PC-9 (cell line): Measurements from ENCODE around the gene SLC35A2. TPM values are rescaled to one million over a fixed set of nuclear protein-coding genes. Genes with fewer than 3 reads are reported as not detected.

Experiments used
- BruUV-seq: library from RNA; stranded (reverse); fragments of 400-500 nt; replicated peaks from 2 replicates; lab custom pipeline; 2021; lab: Mats Ljungman, UMichigan
- CTCF ChIA-PET: fragments of 300-600 bp; sonication (Branson Sonifier 250); formaldehyde crosslinking; loops from one replicate; lab custom pipeline; 2022; ENCODE audit warnings: antibody characterized with exemption; lab: Charles Lee
- POLR2A ChIA-PET: fragments of 300-600 bp; sonication (Branson Sonifier 250); formaldehyde crosslinking; loops from one replicate; lab custom pipeline; 2022; ENCODE audit warnings: antibody characterized with exemption; ENCODE audit not compliant: unreplicated experiment; lab: Charles Lee
- DNase-seq, 2 experiments: peaks; one replicate each; pipeline versions ENCODE4 v3.0.0 to v3.0.0-alpha.2; 2015 to 2022; ENCODE audit warnings: mixed read lengths in 1 of 2
- H2AFZ ChIP-seq: fragments of 200-600 bp; sonication (generic); 2 replicates; pipeline ENCODE4 v1.8.1; 2017; ENCODE audit warnings: antibody characterized with exemption
- H3F3A ChIP-seq: fragments of 200-600 bp; sonication (generic); 2 replicates; pipeline ENCODE4 v1.8.1; 2017; ENCODE audit warnings: antibody characterized with exemption, mild to moderate bottlenecking, low read depth; ENCODE audit not compliant: insufficient read depth
- H3K27ac ChIP-seq: fragments of 200-600 bp; sonication (generic); 2 replicates; pipeline ENCODE4 v1.6.1; 2016; ENCODE audit warnings: mixed run types
- H3K27me3 ChIP-seq: fragments of 200-600 bp; sonication (generic); 2 replicates; pipeline ENCODE4 v1.6.1; 2016; ENCODE audit warnings: low read depth, mixed run types; ENCODE audit not compliant: insufficient read depth
- H3K36me3 ChIP-seq: fragments of 200-600 bp; sonication (generic); 2 replicates; pipeline ENCODE4 v1.6.1; 2016; ENCODE audit warnings: low read depth, mixed run types
- H3K4me1 ChIP-seq: fragments of 200-600 bp; sonication (generic); replicated peaks from 2 replicates; pipeline ENCODE4 v1.6.1; 2016; ENCODE audit warnings: mixed run types; ENCODE audit not compliant: insufficient read depth
- H3K4me2 ChIP-seq: fragments of 200-600 bp; sonication (generic); 2 replicates; pipeline ENCODE4 v1.6.1; 2017; ENCODE audit warnings: mixed run types
- H3K4me3 ChIP-seq: fragments of 200-600 bp; sonication (generic); 2 replicates; pipeline ENCODE4 v1.6.1; 2016; ENCODE audit warnings: mixed run types
- H3K79me2 ChIP-seq: fragments of 200-600 bp; sonication (generic); 2 replicates; pipeline ENCODE4 v1.6.1; 2017; ENCODE audit warnings: low read depth, mixed run types
- H3K9me2 ChIP-seq: fragments of 200-600 bp; sonication (generic); 2 replicates; pipeline ENCODE4 v1.8.1; 2017; ENCODE audit warnings: mild to moderate bottlenecking; ENCODE audit not compliant: insufficient read depth
- H3K9me3 ChIP-seq: fragments of 200-600 bp; sonication (generic); 2 replicates; pipeline ENCODE4 v1.8.1; 2016; ENCODE audit warnings: low read depth; ENCODE audit not compliant: insufficient read depth
- H4K20me1 ChIP-seq: fragments of 200-600 bp; sonication (generic); 2 replicates; pipeline ENCODE4 v1.8.1; 2017; ENCODE audit not compliant: insufficient read depth
- EZH2 ChIP-seq: fragments of 200-600 bp; sonication (generic); IDR thresholded peaks from 2 replicates; pipeline ENCODE4 v1.8.0; 2017; ENCODE audit warnings: antibody characterized with exemption, low read depth
- intact Hi-C: fragments of 100-400 bp; cut with micrococcal nuclease; formaldehyde crosslinking; loops from one replicate; pipeline ENCODE4 v1.10.0; 2022; ENCODE audit not compliant: unreplicated experiment
- total RNA-seq: library from RNA; stranded (reverse); gene quantifications from 2 replicates; pipeline ENCODE4 v1.2.3, GENCODE V29; 2021
- TF ChIP-seq, protein P1 (sequence below): fragments of 200-600 bp; sonication (generic); conservative IDR thresholded peaks from 2 replicates; pipeline ENCODE4 v1.6.1; 2017; ENCODE audit warnings: mixed run types, antibody characterized with exemption, mild to moderate bottlenecking, moderate library complexity

SLC35A2 gene
- total RNA-seq, 1 experiment from 2014 or later, result 29.6 TPM

DNA sequence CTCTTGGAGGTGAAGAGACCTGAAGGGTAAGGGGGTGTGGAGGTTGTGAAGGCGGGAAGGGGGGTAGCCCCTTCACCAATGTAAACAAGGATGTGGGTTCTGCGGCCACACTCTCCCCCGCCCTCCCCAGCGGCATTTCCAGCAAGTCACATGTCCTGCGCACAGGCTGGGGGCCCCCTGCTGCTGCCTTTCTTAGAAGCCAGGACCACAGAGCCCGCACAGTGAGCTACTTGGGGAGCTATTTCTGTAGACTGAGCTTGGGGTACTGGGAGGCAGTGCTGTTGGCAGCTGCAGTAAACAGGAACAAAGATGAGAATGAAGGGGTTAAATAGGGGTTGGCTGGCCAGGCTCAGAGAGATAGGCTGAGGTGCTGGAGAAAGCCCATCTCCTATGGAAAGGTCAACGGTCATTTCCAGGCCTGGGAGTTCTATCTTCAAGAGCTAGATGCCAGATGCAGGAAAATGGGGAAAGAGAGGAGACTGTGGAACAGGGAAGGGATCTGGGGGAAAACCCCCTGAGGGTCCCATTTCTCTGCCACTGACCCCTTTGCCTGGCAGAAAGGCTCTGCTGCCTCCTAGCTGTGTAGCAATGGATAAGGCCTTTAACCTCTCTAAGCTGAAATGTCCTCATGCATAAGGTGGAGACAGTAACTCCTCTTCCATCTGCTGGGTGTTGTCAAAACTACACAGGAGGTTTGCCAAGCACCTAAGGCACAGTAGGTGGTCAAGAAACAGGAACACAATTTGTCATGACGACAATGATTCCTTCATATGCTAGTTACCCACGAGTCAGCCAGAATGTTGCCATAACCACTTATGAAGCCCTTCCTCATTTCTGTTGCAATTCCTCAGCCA is 25.8 kb upstream of the SLC35A2 start:
- no peaks in the 10 kb centered on the region for H3F3A ChIP-seq
- no peaks in the 10 kb centered on the region for H3K9me3 ChIP-seq
- no peaks in the 10 kb centered on the region for H4K20me1 ChIP-seq
- DNase-seq, result no peak
- H2AFZ ChIP-seq, result no peak overlapping the region
- H3K4me3 ChIP-seq, result no peak overlapping the region
- ChIA-PET CTCF (no interaction called here), POLR2A (interaction anchor here (0.6 kb wide), 1 partner anchor 193 kb away, joined by 5 read pairs; no protein-coding TSS in a partner anchor)
- H3K4me1 ChIP-seq, result no peaks in the 10 kb centered on the region
- no peaks in the 10 kb centered on the region for H3K9me2 ChIP-seq
- intact Hi-C loops, result no loop called here
- BruUV-seq, result no TSS peak
- H3K79me2 ChIP-seq, result no peaks in the 10 kb centered on the region
- no peak overlapping the region for H3K27ac ChIP-seq
- H3K4me2 ChIP-seq, result no peak overlapping the region
- TF ChIP-seq, protein P1, sequence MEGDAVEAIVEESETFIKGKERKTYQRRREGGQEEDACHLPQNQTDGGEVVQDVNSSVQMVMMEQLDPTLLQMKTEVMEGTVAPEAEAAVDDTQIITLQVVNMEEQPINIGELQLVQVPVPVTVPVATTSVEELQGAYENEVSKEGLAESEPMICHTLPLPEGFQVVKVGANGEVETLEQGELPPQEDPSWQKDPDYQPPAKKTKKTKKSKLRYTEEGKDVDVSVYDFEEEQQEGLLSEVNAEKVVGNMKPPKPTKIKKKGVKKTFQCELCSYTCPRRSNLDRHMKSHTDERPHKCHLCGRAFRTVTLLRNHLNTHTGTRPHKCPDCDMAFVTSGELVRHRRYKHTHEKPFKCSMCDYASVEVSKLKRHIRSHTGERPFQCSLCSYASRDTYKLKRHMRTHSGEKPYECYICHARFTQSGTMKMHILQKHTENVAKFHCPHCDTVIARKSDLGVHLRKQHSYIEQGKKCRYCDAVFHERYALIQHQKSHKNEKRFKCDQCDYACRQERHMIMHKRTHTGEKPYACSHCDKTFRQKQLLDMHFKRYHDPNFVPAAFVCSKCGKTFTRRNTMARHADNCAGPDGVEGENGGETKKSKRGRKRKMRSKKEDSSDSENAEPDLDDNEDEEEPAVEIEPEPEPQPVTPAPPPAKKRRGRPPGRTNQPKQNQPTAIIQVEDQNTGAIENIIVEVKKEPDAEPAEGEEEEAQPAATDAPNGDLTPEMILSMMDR, result no peak
- no peak for TF ChIP-seq EZH2
- H3K36me3 ChIP-seq, result no peaks in the 10 kb centered on the region
- no peaks in the 10 kb centered on the region for H3K27me3 ChIP-seq

DNA sequence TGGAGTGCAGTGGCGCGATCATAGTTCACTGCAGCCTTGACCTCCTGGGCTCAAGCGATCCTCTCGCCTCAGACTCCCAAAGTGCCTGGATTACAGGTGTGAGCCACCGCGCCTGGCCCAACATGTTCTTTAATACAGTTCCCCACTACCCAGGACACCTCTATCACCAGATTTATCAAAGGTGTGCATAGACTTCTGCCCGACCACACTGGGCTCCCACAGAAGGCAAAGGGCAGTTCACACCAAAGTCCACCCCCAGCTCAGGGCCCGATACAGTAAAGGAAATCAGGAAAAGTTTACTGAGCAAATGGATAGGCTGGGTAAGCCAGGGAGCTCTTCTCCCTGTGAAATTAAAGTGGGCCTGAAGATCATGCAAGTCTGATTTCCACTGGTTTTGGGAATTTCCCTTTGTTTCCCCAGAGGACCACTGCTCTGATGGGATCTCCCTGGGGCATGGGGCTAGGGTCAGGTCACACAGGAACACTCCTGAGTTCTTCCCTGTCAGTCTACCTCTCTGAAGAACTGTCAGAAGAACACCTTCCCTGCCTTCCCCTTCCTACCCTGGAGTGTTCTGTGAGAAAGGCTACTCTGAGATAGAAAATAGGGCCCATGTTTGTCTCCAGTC is 25.1 kb upstream of the SLC35A2 start:
- BruUV-seq, result no TSS peak
- Histone ChIP-seq H3K36me3 (no peaks in the 10 kb centered on the region), H3K4me1 (no peaks in the 10 kb centered on the region), H3K27me3 (no peaks in the 10 kb centered on the region), H3K4me2 (no peak overlapping the region), H4K20me1 (no peaks in the 10 kb centered on the region), H2AFZ (no peak overlapping the region), H3K9me2 (no peaks in the 10 kb centered on the region), H3K9me3 (no peaks in the 10 kb centered on the region), H3K4me3 (no peak overlapping the region), H3F3A (no peaks in the 10 kb centered on the region), H3K27ac (no peak overlapping the region), H3K79me2 (no peaks in the 10 kb centered on the region)
- CTCF ChIA-PET, result no interaction called here
- intact Hi-C loops, result no loop called here
- no peak for TF ChIP-seq EZH2
- TF ChIP-seq, protein P1, result no peak
- DNase-seq, result no peak
- POLR2A ChIA-PET, result interaction anchor here (0.6 kb wide), 1 partner anchor 192 kb away, joined by 5 read pairs; no protein-coding TSS in a partner anchor

DNA sequence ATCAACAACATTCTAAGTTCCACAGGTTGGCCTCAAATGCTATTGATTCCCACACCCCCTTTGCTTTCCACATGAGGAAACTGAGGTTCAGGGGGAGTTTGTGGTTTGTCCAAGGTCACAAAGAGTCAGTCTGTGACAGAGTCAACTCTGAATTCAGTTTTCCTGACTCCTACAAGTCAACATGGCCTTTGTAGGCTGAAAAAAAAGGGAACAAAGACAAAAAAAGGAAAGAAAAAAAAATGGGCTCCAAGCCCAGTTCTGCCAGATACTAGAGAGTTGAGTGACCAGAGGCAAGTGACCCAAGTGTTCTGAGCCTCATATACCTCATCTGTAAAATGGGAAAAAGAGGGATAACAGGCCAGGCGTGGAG is 23.8 kb upstream of the SLC35A2 start:
- no peaks in the 10 kb centered on the region for H3K9me3 ChIP-seq
- H3K27me3 ChIP-seq, result no peaks in the 10 kb centered on the region
- H3K36me3 ChIP-seq, result no peaks in the 10 kb centered on the region
- POLR2A ChIA-PET, result no interaction called here
- BruUV-seq, result no TSS peak
- no peak overlapping the region for H2AFZ ChIP-seq
- intact Hi-C loops, result no loop called here
- CTCF ChIA-PET, result no interaction called here
- H4K20me1 ChIP-seq, result no peaks in the 10 kb centered on the region
- H3F3A ChIP-seq, result no peaks in the 10 kb centered on the region
- H3K4me1 ChIP-seq, result no peaks in the 10 kb centered on the region
- H3K4me2 ChIP-seq, result no peak overlapping the region
- TF ChIP-seq EZH2, result no peak
- no peak for DNase-seq
- H3K79me2 ChIP-seq, result no peaks in the 10 kb centered on the region
- no peaks in the 10 kb centered on the region for H3K9me2 ChIP-seq
- no peak overlapping the region for H3K4me3 ChIP-seq
- no peak overlapping the region for H3K27ac ChIP-seq
